ENCODE results near the gene PER3.
A peak's percentile ranks its signal among the peaks of the same experiment; 100 is the strongest.

Gene PER3

DNA sequence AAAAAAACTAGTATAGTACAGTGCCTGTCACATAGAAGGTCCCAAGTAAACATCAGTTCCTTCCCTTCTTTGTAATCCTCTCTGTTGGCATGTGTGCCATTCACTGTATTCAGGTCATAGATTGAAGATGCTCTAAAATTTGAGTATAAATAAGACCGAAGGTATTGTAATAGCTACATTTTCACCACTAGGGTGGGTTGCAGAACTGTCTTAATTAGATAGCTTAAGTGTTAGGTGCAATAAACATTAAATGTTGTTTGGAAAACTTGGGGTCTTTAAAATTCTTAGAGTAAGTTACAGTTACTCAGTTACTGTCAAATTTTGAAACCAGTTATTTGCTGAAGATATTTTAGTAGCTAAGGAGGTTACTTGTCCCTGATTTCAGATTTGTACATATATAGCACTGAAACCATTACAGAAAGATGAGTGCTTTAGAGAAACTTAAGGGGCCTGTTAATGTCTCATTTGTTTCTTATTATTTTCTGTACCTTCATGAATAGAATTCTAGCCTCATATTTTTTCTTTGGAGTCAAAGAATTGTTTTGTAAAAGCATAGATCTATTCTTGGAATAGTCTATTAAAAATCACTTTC lies 24.3 kb downstream of the PER3 start:
- TF ChIP-seq EZH2phosphoT487 (IDR thresholded peaks at IDR 0.05; ENCODE audit: borderline replicate concordance, low read length) (no peak), CTCF (IDR thresholded peaks at IDR 0.05; ENCODE audit: low read depth, low read length, poor library complexity, severe bottlenecking) (peak; percentile 65)
- H3K9me2 ChIP-seq (replicated peaks; ENCODE audit: control insufficient read depth, low read length), result no peaks in the 10 kb centered on the region
- H3K9me3 ChIP-seq (ENCODE audit: control insufficient read depth, insufficient read depth, low read length), result no peaks in the 10 kb centered on the region
- H3K4me2 ChIP-seq (ENCODE audit: low read length), result no peak overlapping the region
- no peaks in the 10 kb centered on the region for H3F3A ChIP-seq (ENCODE audit: control insufficient read depth, insufficient read depth)
- H3K4me3 ChIP-seq (ENCODE audit: low read length), result no peak overlapping the region
- H3K79me2 ChIP-seq (ENCODE audit: control insufficient read depth, low read length), result peaks cover 3% of the 10 kb centered on the region; the same call in 1 of the 2 replicates
- H3K27me3 ChIP-seq (ENCODE audit: control insufficient read depth, low read length), result no peaks in the 10 kb centered on the region
- H3K4me1 ChIP-seq (ENCODE audit: control insufficient read depth, low read length), result no peaks in the 10 kb centered on the region
- H4K20me1 ChIP-seq (ENCODE audit: control insufficient read depth, insufficient read depth, low read depth, low read length), result no peaks in the 10 kb centered on the region
- no peak overlapping the region for H3K27ac ChIP-seq (ENCODE audit: low read depth, low read length)
- H3K36me3 ChIP-seq (ENCODE audit: control insufficient read depth, low read length), result no peaks in the 10 kb centered on the region; the same call in 1 of the 2 replicates

DNA sequence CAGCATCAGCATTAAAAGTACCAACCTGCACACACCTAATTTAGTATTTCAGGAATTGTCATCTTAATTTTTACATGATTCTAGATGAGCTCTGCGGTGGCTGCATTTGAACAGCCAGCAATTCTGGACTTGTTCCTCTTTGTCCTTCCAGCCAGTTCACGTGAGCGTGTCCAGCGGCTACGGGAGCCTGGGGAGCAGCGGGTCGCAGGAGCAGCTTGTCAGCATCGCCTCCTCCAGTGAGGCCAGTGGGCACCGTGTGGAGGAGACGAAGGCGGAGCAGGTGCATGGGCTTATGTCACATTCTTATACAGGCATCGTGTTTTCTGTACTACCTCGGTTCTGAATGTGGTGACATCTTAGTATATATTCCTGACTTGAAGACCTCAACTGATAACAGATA lies 25.7 kb downstream of the PER3 start:
- Histone ChIP-seq H3K4me3 (ENCODE audit: low read length) (no peak overlapping the region), H3F3A (ENCODE audit: control insufficient read depth, insufficient read depth) (no peaks in the 10 kb centered on the region), H3K36me3 (ENCODE audit: control insufficient read depth, low read length) (no peaks in the 10 kb centered on the region; the same call in 1 of the 2 replicates), H3K79me2 (ENCODE audit: control insufficient read depth, low read length) (peaks cover 3% of the 10 kb centered on the region; the same call in 1 of the 2 replicates), H3K27ac (ENCODE audit: low read depth, low read length) (no peak overlapping the region), H3K9me3 (ENCODE audit: control insufficient read depth, insufficient read depth, low read length) (no peaks in the 10 kb centered on the region), H3K4me2 (ENCODE audit: low read length) (no peak overlapping the region), H3K4me1 (ENCODE audit: control insufficient read depth, low read length) (no peaks in the 10 kb centered on the region), H3K9me2 (replicated peaks; ENCODE audit: control insufficient read depth, low read length) (no peaks in the 10 kb centered on the region), H4K20me1 (ENCODE audit: control insufficient read depth, insufficient read depth, low read depth, low read length) (no peaks in the 10 kb centered on the region), H3K27me3 (ENCODE audit: control insufficient read depth, low read length) (no peaks in the 10 kb centered on the region)
- no peak for TF ChIP-seq EZH2phosphoT487 (IDR thresholded peaks at IDR 0.05; ENCODE audit: borderline replicate concordance, low read length)
- no peak for TF ChIP-seq CTCF (IDR thresholded peaks at IDR 0.05; ENCODE audit: low read depth, low read length, poor library complexity, severe bottlenecking)

GRCh38 chr1:7810395-7810794 lies 26.3 kb downstream of the PER3 start:
- H3K9me3 ChIP-seq (ENCODE audit: control insufficient read depth, insufficient read depth, low read length), result no peaks in the 10 kb centered on the region
- no peaks in the 10 kb centered on the region for H4K20me1 ChIP-seq (ENCODE audit: control insufficient read depth, insufficient read depth, low read depth, low read length)
- no peak overlapping the region for H3K4me3 ChIP-seq (ENCODE audit: low read length)
- no peaks in the 10 kb centered on the region for H3K27me3 ChIP-seq (ENCODE audit: control insufficient read depth, low read length)
- no peaks in the 10 kb centered on the region; the same call in 1 of the 2 replicates for H3K36me3 ChIP-seq (ENCODE audit: control insufficient read depth, low read length)
- peaks cover 6% of the 10 kb centered on the region for H3K79me2 ChIP-seq (ENCODE audit: control insufficient read depth, low read length)
- H3K4me1 ChIP-seq (ENCODE audit: control insufficient read depth, low read length), result no peaks in the 10 kb centered on the region
- H3F3A ChIP-seq (ENCODE audit: control insufficient read depth, insufficient read depth), result no peaks in the 10 kb centered on the region
- TF ChIP-seq EZH2phosphoT487 (IDR thresholded peaks at IDR 0.05; ENCODE audit: borderline replicate concordance, low read length), result no peak
- TF ChIP-seq CTCF (IDR thresholded peaks at IDR 0.05; ENCODE audit: low read depth, low read length, poor library complexity, severe bottlenecking), result no peak
- no peak overlapping the region for H3K4me2 ChIP-seq (ENCODE audit: low read length)
- H3K27ac ChIP-seq (ENCODE audit: low read depth, low read length), result no peak overlapping the region
- H3K9me2 ChIP-seq (replicated peaks; ENCODE audit: control insufficient read depth, low read length), result no peaks in the 10 kb centered on the region

All from DOHH2 (cell line).